VCaP (cell line): ENCODE results near the gene TEAD2.

ENCODE experiments used
- H3K27ac ChIP-seq: fragments of 450-650 bp; 2 replicates; pipeline ENCODE4 v1.5.1; 2017
- CTCF ChIP-seq: fragments of 450-650 bp; conservative IDR thresholded peaks from 2 replicates; pipeline ENCODE4 v1.5.1; 2017; ENCODE audit warnings: mild to moderate bottlenecking, moderate library complexity

TEAD2 gene

GRCh38 chr19:49362048-49362928 is at the start of gene TEAD2:
Gene TEAD2, minus strand, starts transcription at chr19:49362416. Its CDS starts 2,341 bp downstream, at chr19:49360075.
- no peak for TF ChIP-seq CTCF
- H3K27ac ChIP-seq, result no peak within 1 kb of the TSS

GRCh38 chr19:49411681-49412326 is 49.6 kb upstream of the TEAD2 start:
- no peak overlapping the region for H3K27ac ChIP-seq
- no peak for TF ChIP-seq CTCF

DNA sequence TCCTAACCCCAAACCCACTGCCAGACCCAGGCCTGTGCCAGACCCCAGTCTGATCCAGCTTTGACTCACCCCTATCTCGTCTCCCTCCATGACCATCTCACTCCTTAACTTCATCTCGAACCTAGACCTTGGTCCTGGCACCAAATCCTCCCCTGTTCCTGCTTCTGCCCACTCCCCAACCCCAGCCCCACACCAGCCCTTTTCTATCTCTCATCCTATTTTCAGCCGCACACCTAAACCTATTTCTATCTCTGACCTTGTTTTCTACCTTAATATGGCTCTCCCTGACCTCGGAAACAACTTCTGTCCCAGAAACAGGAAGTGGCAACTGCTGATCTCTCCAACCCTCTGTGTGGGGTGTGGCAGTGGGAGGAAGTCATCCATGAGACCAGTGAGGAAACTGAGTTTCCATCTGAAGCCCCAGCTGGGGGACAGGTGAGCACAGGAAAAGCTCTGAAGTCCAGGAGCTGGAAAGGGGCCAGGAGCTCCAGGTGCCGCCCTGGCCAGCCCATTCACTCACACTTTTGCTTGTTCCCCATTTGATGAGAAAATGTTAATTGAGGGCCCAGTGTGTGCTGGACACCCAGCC is 47.3 kb upstream of the TEAD2 start:
- no peak for TF ChIP-seq CTCF
- H3K27ac ChIP-seq, result no peak overlapping the region

DNA sequence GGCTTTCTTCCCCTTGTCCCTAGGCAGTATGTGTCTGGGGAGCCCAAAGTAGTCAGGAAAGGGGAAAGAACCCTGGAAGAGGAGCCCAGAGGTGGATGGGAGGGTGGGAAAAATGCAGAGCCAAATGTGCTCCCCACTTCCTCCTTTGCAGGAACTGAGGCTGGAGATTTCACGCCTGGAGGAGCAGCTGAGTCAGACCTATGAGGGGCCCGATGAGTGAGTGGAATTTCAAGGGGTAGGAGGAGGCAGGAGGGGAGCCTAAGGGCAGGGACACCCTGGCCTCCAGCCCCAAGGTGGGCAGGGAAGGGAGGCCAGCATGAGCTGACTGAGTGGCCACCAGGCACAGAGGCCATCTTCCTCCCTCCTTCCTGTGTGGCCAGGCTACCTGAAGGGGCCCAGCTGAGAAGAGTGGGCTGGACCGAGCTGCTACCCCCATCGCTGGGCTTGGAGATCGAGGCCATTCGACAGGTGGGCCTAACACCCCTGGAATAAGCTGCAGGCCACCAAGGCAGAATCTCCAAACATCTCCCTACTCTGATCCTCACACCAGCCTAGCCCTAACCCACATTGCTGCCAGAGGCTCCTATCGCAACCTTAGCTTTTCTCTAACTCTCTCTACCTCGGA is 46.7 kb upstream of the TEAD2 start:
- no peak for TF ChIP-seq CTCF
- H3K27ac ChIP-seq, result no peak overlapping the region

- H3K27ac ChIP-seq, result no peak overlapping the region
- no peak for TF ChIP-seq CTCF
Observed at GRCh38 chr19:49407482-49408015, 45.3 kb upstream of the TEAD2 start.

GRCh38 chr19:49407079-49407478 is 44.9 kb upstream of the TEAD2 start:
- H3K27ac ChIP-seq, result no peak overlapping the region
- TF ChIP-seq CTCF, result no peak
